AG10803 (cell line): ENCODE data around the gene TMEM250.

Source experiments
- DNase-seq: peaks from one replicate; pipeline ENCODE4 v3.0.0; 2010; ENCODE audit warnings: low read depth
- H3K4me3 ChIP-seq: 2 replicates; pipeline ENCODE4 v1.5.1; 2011; ENCODE audit warnings: mild to moderate bottlenecking, low read length, control low read depth
- TF ChIP-seq, protein P1 (sequence below): conservative IDR thresholded peaks from 2 replicates; pipeline ENCODE4 v1.5.1; 2011; ENCODE audit warnings: mild to moderate bottlenecking, low read length, control low read depth, inconsistent platforms

TMEM250 gene

GRCh38 chr9:136156209-136157120, 37.8 kb upstream of the TMEM250 start:
- no peak overlapping the region for H3K4me3 ChIP-seq
- TF ChIP-seq, protein P1, sequence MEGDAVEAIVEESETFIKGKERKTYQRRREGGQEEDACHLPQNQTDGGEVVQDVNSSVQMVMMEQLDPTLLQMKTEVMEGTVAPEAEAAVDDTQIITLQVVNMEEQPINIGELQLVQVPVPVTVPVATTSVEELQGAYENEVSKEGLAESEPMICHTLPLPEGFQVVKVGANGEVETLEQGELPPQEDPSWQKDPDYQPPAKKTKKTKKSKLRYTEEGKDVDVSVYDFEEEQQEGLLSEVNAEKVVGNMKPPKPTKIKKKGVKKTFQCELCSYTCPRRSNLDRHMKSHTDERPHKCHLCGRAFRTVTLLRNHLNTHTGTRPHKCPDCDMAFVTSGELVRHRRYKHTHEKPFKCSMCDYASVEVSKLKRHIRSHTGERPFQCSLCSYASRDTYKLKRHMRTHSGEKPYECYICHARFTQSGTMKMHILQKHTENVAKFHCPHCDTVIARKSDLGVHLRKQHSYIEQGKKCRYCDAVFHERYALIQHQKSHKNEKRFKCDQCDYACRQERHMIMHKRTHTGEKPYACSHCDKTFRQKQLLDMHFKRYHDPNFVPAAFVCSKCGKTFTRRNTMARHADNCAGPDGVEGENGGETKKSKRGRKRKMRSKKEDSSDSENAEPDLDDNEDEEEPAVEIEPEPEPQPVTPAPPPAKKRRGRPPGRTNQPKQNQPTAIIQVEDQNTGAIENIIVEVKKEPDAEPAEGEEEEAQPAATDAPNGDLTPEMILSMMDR = no peak
- no peak for DNase-seq

- TF ChIP-seq, protein P1 = no peak
- DNase-seq = no peak
- H3K4me3 ChIP-seq = no peak overlapping the region
Observed at GRCh38 chr9:136155576-136155975, 36.9 kb upstream of the TMEM250 start.

DNA sequence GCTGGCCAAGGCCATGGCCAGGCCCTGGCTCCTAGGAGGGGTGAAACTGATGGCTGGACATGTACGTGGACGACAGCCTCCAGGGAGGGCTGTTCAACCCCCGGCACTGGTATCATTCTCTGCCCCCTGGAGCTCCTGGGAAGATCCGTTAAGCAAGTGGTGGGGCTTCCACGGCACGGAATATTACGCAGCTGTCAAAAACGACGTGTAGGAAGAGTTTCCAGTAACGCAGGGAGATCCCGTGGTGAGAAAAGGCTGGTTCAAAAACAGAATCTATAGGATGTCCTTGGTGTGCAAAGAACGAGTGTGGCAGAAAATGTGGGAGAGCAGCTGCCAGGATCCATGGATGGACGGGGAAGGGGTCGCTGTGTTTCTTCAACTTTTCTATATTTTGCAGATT, 36.3 kb upstream of the TMEM250 start:
- no peak overlapping the region for H3K4me3 ChIP-seq
- TF ChIP-seq, protein P1 = no peak
- no peak for DNase-seq

- DNase-seq = no peak
- H3K4me3 ChIP-seq = no peak overlapping the region
- TF ChIP-seq, protein P1 = no peak
Observed at GRCh38 chr9:136153381-136154065, 34.8 kb upstream of the TMEM250 start.

DNA sequence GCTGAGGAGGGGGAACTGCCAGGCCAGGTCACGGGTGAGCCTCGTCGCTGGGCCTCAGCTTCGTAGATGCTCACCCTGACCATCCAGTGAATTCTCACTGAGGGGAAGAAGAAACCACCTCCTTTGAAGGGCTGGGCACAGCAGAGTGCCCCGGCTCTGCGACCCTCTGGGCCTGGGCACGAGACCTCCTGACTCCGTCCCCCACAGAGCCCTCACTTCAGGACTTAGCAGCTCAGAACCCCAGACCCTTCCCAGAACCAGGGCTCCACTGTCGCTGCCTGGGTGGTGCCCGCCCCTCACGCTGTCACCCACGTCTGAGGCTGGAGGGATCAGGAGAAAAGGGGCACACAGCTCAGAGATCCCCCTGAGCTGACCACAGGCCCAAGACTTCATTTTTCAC, 34.3 kb upstream of the TMEM250 start:
- no peak for DNase-seq
- TF ChIP-seq, protein P1 = no peak
- no peak overlapping the region for H3K4me3 ChIP-seq

- TF ChIP-seq, protein P1 = no peak
- H3K4me3 ChIP-seq = no peak overlapping the region
- DNase-seq = no peak
Observed at GRCh38 chr9:136152543-136152866, 33.8 kb upstream of the TMEM250 start.
